Measurements from ENCODE around the gene PLCH2.

PLCH2 gene

GRCh38 chr1:2480236-2480985 lies 4.3 kb downstream of the PLCH2 start:
- DNase-seq = no peak

- no peak for DNase-seq
Measured at GRCh38 chr1:2480986-2481364, 4.9 kb downstream of the PLCH2 start.

GRCh38 chr1:2481885-2482284 lies 5.8 kb downstream of the PLCH2 start:
- DNase-seq = no peak

DNA sequence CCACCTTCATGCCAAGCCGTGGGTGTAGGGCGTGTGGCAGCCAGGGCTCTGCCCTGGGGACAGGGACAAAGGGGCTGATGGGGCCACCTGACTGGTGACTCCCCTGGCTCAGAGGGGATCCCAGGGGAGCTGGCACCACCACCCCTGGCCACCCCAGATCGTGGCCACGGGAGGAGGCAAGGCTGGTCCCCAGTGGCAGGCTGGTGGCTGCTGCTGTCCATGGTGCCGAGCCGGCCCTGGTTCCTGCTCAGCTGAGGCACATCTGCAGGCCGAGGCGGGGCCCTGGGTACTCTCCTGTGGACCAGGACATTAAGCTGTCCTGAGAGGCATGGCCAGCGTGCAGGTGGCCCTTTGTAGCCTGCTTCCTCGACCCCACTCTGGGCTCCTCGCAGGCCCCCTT lies 6.5 kb downstream of the PLCH2 start:
- no peak for DNase-seq

- no peak for DNase-seq
Measured at GRCh38 chr1:2483026-2483425, 6.9 kb downstream of the PLCH2 start.

DNA sequence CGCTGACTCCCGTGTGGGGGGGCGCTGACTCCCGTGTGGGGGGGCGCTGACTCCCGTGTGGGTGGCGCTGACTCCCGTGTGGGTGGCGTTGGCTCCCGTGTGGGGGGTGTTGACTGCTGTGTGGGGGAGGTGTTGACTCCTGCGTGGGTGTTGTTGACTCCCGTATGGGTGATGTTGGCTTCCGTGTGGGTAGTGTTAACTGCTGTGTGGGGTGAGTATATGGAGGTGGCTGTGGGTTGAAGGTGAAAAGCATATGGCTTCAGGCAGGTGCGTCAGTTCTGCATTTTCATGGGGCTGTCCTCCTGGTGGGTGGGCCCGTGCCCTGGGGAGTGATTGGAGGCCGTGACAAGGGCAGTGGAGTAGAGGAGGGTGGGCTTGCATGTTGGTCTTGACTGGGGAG lies 7.9 kb downstream of the PLCH2 start:
- DNase-seq = no peak

DNA sequence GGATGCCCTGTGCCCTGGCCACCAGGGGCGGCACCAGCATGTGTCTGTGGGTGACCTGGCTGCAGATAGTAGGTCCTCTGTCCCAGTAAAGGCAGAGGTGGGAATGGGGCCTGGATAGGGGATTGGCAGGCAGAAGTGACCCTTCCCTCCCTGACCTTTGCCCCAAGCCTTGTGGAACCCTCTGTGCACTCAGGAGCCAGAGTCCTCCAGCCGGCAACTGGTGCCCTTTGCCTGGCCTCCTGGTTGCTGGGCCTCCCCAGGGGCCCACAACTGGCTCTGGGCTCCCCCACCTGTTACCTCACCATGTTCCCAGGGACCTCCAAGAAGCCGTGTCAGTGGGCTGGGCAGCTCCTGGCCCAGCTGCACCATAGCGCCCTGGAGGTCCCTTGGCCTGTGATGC lies 10.0 kb downstream of the PLCH2 start:
- no peak for DNase-seq

DNA sequence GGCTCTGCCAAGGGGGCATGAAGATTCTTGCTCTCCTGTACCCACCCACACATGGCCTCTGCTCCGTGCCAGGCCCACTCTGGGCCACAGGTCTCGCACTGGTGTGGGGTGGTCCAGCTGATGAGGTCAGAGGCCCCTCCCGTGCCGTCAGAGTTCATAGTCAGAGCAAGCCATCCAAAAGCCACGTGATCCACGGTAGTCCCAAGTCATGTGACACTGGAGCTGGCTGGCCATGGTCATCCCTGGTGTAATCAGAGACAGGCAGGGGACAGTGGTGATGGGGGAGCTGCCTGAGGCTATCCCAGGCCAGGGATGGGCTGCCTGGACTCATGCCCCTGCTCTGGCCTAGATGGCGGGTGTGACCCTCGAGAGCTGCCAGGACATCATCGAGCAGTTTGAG lies 10.5 kb downstream of the PLCH2 start:
- DNase-seq = no peak

- DNase-seq = no peak
Measured at GRCh38 chr1:2488688-2489087, 12.6 kb downstream of the PLCH2 start.

DNA sequence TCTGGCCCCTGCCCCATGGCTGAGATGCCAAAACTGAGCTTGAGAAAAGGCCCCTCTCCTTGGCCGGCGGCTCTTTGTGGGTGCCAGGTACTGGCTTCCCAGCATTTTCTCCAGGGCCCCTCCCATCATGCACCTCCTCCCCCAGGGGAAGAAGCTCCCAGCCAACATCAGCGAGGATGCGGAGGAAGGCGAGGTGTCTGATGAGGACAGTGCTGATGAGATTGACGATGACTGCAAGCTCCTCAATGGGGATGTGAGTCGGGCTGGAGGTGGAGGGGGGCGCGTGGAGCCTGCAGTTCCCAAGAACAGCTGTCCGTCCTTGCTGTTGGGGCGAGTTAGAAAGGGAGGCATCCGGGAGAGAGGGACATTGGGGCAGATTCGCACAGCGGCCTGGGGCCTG lies 13.5 kb downstream of the PLCH2 start:
- DNase-seq = no peak

DNA sequence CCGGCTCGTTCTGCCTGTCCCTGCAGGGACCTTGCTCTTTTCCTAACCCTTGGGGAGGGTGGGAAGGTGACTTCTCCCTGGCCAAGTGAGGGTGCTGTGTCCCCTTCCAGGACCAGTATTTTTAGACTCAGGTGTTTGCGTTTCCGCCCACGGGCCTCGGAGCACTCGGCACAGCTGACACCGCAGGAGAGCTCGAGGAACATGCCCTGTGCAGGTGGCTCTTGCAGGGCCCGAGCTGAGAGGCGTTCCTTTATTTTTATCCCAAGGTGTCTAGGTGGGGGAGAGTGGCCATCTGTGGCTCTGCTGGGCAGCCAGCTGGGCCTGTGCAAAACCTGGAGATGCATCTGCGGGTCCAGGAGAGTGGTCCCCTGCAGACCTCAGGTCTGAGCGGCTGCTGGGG lies 16.0 kb downstream of the PLCH2 start:
- DNase-seq = no peak

GRCh38 chr1:2493218-2493617 lies 17.1 kb downstream of the PLCH2 start:
- no peak for DNase-seq

GRCh38 chr1:2493691-2494322 lies 17.7 kb downstream of the PLCH2 start:
- no peak for DNase-seq

GRCh38 chr1:2494323-2494693 lies 18.2 kb downstream of the PLCH2 start:
- no peak for DNase-seq

GRCh38 chr1:2495026-2495425 lies 18.9 kb downstream of the PLCH2 start:
- DNase-seq = no peak

DNA sequence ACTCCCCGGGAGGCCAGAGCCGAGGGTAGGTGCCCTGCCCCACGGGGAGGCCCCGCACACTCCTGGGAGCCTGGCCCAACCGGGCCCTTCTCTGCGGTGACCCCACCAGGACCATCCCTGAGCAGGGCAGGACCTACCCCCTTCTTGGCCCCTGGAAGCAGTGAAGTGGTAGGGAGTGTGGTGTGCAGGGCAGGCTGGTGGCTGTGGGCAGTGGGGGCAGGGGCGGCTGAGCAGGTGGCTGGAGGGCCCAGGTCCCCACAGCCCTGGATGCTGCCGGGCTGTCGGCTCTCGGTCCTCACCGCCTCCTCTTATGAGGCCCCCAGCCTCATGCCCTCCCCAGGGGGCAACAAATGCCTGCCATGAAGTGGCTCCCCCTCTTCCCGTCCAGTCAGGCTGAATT lies 19.5 kb downstream of the PLCH2 start:
- no peak for DNase-seq

DNA sequence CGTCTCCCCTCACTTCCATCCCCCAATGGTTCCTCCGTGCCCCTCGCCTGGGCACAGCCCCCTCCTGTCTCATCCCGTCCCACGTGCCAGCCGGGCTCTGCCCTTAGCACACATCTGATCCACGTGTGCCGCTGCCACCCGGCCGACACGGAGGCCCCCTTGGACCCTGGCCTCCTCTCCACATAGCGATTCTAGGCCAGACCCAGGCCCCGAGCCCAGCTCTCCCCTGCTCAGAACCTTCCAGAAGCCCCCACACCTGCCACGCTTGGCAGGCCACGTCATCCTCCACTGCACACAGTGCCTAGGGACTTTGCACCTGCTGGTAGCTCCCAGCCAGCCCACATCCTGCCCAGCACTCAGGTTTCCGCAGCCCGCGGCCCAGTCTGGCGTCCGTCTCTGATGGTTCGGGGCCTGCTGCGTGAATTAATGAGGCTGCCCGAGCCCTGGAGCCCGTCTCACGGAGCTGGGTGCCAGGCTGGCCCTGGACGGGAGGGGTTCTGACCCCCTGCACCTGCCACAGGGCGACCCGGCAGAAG lies 20.1 kb downstream of the PLCH2 start:
- no peak for DNase-seq

DNA sequence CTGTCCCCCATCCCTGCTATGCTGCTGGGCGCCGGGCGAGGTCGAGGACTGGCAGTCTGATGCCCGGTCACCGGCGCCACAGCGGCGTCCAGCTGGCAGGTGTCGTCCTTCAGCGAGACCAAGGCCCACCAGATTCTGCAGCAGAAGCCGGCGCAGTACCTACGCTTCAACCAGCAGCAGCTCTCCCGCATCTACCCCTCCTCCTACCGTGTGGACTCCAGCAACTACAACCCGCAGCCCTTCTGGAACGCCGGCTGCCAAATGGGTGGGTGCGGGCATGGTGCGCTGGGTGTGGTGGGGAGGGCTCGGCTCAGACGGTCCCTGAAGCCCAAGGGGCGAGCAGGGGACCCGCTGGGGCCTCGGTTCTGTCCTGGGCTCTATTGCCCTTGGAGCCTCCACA lies 20.7 kb downstream of the PLCH2 start:
- DNase-seq = no peak

GRCh38 chr1:2497891-2498290 lies 21.8 kb downstream of the PLCH2 start:
- DNase-seq = no peak

GRCh38 chr1:2498648-2499047 lies 22.6 kb downstream of the PLCH2 start:
- no peak for DNase-seq

- no peak for DNase-seq
Measured at GRCh38 chr1:2499260-2499659, 23.2 kb downstream of the PLCH2 start.

- DNase-seq = no peak
Measured at GRCh38 chr1:2499986-2500596, 24.0 kb downstream of the PLCH2 start.

- DNase-seq = no peak
Measured at GRCh38 chr1:2501041-2501819, 25.1 kb downstream of the PLCH2 start.

GRCh38 chr1:2501820-2502119 lies 25.7 kb downstream of the PLCH2 start:
- DNase-seq = no peak
